Endothelial cell of umbilical vein (primary cell): ENCODE measurements around the gene XIRP2. TPM values are rescaled to one million over a fixed set of nuclear protein-coding genes. Genes with fewer than 3 reads are reported as not detected.

Experiments
- BruUV-seq: library from RNA; stranded (reverse); fragments of 400-500 nt; replicated peaks from 2 replicates; lab custom pipeline; 2021; lab: Mats Ljungman, UMichigan
- CTCF ChIA-PET: fragments of 300-600, 350-600 bp; sonication (Branson Sonifier 250); formaldehyde crosslinking; loops from one replicate; lab custom pipeline; 2021; ENCODE audit warnings: antibody characterized with exemption, inconsistent platforms; lab: Charles Lee
- POLR2A ChIA-PET: fragments of 300-600, 350-600 bp; sonication (Branson Sonifier 250); formaldehyde crosslinking; loops from one replicate; lab custom pipeline; 2021; ENCODE audit warnings: antibody characterized with exemption, inconsistent platforms; lab: Charles Lee
- DNase-seq: peaks from one replicate; pipeline ENCODE4 v3.0.0-alpha.2; 2011; ENCODE audit warnings: low read depth, low spot score
- FAIRE-seq: peaks from 2 replicates; lab custom pipeline; 2011; peaks lifted over from hg19 to GRCh38; lab: Jason Lieb, UNC
- H2AFZ ChIP-seq: 2 replicates; pipeline ENCODE4 v1.6.0; 2012; ENCODE audit warnings: low read depth, low read length, control low read depth, inconsistent platforms
- H3K27ac ChIP-seq: 2 replicates; pipeline ENCODE4 v1.5.1; 2011; ENCODE audit warnings: low read depth, mild to moderate bottlenecking, control low read depth, low read length, moderate library complexity; ENCODE audit not compliant: insufficient read depth
- H3K27me3 ChIP-seq, 2 experiments: 2 replicates each; pipeline versions ENCODE4 v1.6.0 to v1.6.1; 2011; ENCODE audit warnings: low read length in 2 of 2, mixed read lengths in 1 of 2; ENCODE audit not compliant: control insufficient read depth in 2 of 2, insufficient read depth in 2 of 2
- H3K36me3 ChIP-seq, 2 experiments: 2 replicates in 1 of 2; 3 replicates in 1 of 2; pipeline ENCODE4 v1.5.1; 2011; ENCODE audit warnings: low read length in 2 of 2, mild to moderate bottlenecking in 1 of 2, moderate library complexity in 1 of 2; ENCODE audit not compliant: control insufficient read depth in 2 of 2, insufficient read depth in 2 of 2; ENCODE audit errors: extremely low read depth in 1 of 2
- H3K4me1 ChIP-seq: 3 replicates; pipeline ENCODE4 v1.5.1; 2011; ENCODE audit warnings: mild to moderate bottlenecking, low read length; ENCODE audit not compliant: control insufficient read depth, insufficient read depth; ENCODE audit errors: extremely low read depth
- H3K4me2 ChIP-seq: 2 replicates; pipeline ENCODE4 v1.6.1; 2011; ENCODE audit warnings: low read length, control low read depth, mixed read lengths; ENCODE audit not compliant: insufficient read depth
- H3K4me3 ChIP-seq, 3 experiments: fragments of 200-600 bp in 1 of 3; sonication (generic), shearing (Covaris generic) in 1 of 3; replicated peaks in 1 of 3; 2 replicates each; pipeline ENCODE4 v1.5.1; 2011 to 2016; ENCODE audit warnings: control low read depth in 3 of 3, low read length in 3 of 3, mild to moderate bottlenecking in 2 of 3, inconsistent platforms in 1 of 3, low read depth in 1 of 3, moderate library complexity in 1 of 3; ENCODE audit not compliant: insufficient read depth in 1 of 3
- H3K79me2 ChIP-seq: 2 replicates; pipeline ENCODE4 v1.6.0; 2012; ENCODE audit warnings: low read length, inconsistent platforms; ENCODE audit not compliant: control insufficient read depth, insufficient read depth
- H3K9ac ChIP-seq: replicated peaks from 2 replicates; pipeline ENCODE3; 2011; ENCODE audit warnings: low read length, control low read depth; ENCODE audit not compliant: insufficient read depth; ENCODE audit errors: extremely low read depth
- H3K9me1 ChIP-seq: replicated peaks from 3 replicates; pipeline ENCODE4 v1.6.0; 2011; ENCODE audit warnings: mild to moderate bottlenecking, low read length; ENCODE audit not compliant: control insufficient read depth, insufficient read depth; ENCODE audit errors: extremely low read depth
- H3K9me3 ChIP-seq: replicated peaks from 2 replicates; pipeline ENCODE4 v1.5.1; 2012; ENCODE audit warnings: low read length, inconsistent platforms; ENCODE audit not compliant: control insufficient read depth, insufficient read depth
- H4K20me1 ChIP-seq: replicated peaks from 2 replicates; pipeline ENCODE3; 2011; ENCODE audit warnings: mild to moderate bottlenecking, low read length; ENCODE audit not compliant: control insufficient read depth, insufficient read depth; ENCODE audit errors: extremely low read depth
- EZH2 ChIP-seq: IDR thresholded peaks from 2 replicates; pipeline ENCODE4 v1.6.1; 2012; ENCODE audit warnings: borderline replicate concordance, low read depth, mild to moderate bottlenecking, moderate library complexity, low read length, inconsistent platforms; ENCODE audit not compliant: severe bottlenecking
- FOS ChIP-seq: IDR thresholded peaks from 2 replicates; pipeline ENCODE4 v1.6.1; 2011; ENCODE audit warnings: mild to moderate bottlenecking, low read length, moderate library complexity, borderline replicate concordance; ENCODE audit not compliant: insufficient read depth
- GATA2 ChIP-seq: IDR thresholded peaks from 2 replicates; pipeline ENCODE4 v1.7.0; 2011; ENCODE audit warnings: low read depth, mild to moderate bottlenecking, moderate library complexity, mixed read lengths, low read length; ENCODE audit not compliant: insufficient read length, insufficient read depth
- JUN ChIP-seq: IDR thresholded peaks from 2 replicates; pipeline ENCODE4 v1.6.1; 2011; ENCODE audit warnings: borderline replicate concordance, low read depth; ENCODE audit not compliant: insufficient read length, insufficient read depth
- MYC ChIP-seq: IDR thresholded peaks from one replicate; pipeline ENCODE4 v1.6.1; 2011; ENCODE audit warnings: mild to moderate bottlenecking, low read depth, low read length
- POLR2A ChIP-seq: IDR thresholded peaks from 2 replicates; pipeline ENCODE4 v1.6.1; 2012; ENCODE audit warnings: low read depth, mild to moderate bottlenecking, control low read depth, low read length
- POLR2AphosphoS5 ChIP-seq: IDR thresholded peaks from 2 replicates; pipeline ENCODE4 v1.6.1; 2012; ENCODE audit warnings: low read depth, mild to moderate bottlenecking, control low read depth, low read length, moderate library complexity; ENCODE audit not compliant: insufficient read depth
- dilution Hi-C: fragments of 300-500 bp; cut with MboI; formaldehyde crosslinking; loops from one replicate; pipeline ENCODE4 v1.15.0; 2019; ENCODE audit warnings: low sequenced_read_pairs; ENCODE audit not compliant: extremely low pct_ligation_motif_present
- intact Hi-C: fragments of 100-400 bp; cut with micrococcal nuclease; formaldehyde crosslinking; loops from one replicate; pipeline ENCODE4 v1.10.0; 2022
- polyA plus RNA-seq, 4 experiments: library from polyadenylated mRNA; depleted of rRNA in 3 of 4; stranded (reverse) in 3 of 4; unstranded in 1 of 4; fragments of >200 nt; gene quantifications; 2 replicates each; pipeline versions ENCODE4 v1.2.1 to v1.2.3, GENCODE V29; 2011 to 2012; ENCODE audit warnings: missing spikeins in 1 of 4
- total RNA-seq: library from RNA; stranded (reverse); gene quantifications from 2 replicates; pipeline ENCODE4 v1.2.3, GENCODE V29; 2021
- TF ChIP-seq, protein P1 (sequence below), 2 donors: IDR thresholded peaks; 1 replicate in 1 of 2; 2 replicates in 1 of 2; pipeline ENCODE4 v1.5.1; 2011; ENCODE audit warnings: low read length in 2 of 2, mild to moderate bottlenecking in 2 of 2, moderate library complexity in 2 of 2, control low read depth in 1 of 2, inconsistent platforms in 1 of 2, low read depth in 1 of 2; ENCODE audit not compliant: insufficient read depth in 1 of 2; ENCODE audit errors: extremely low read depth in 1 of 2
- TF ChIP-seq, protein P2 (sequence below): IDR thresholded peaks from 2 replicates; pipeline ENCODE4 v1.6.1; 2011; ENCODE audit not compliant: insufficient read depth, insufficient read length

The XIRP2 gene
- total and polyA plus RNA-seq, 2 donors (not counting 3 experiments of a cell fraction or from before 2014, with no cell fraction given): 0.08 to 0.66 TPM

DNA sequence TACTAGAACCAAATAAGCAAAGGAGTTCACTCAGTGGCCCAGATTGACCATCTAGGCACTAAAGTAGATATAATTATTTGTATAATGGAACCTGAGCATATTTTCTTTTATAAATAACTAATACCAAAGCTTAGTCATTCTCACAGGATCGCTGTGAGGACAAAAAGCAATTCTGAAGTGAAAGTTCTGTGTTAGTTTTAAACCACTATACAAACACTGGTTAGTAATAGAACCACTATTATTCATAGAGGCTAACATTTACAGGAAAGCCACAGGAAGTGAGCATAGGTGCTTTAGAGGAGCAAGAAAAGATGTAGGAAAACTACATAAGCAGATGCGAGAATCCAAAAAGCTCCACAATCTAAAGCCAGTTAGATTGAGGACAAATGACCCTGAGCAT is 364.7 kb downstream of the XIRP2 start:
- ChIA-PET CTCF (interaction anchor here (1.5 kb wide), 1 partner anchor 11 kb away, joined by 5 read pairs; no protein-coding TSS in a partner anchor), POLR2A (no interaction called here)
- Histone ChIP-seq H3K9me3 (no peaks in the 10 kb centered on the region), H4K20me1 (no peaks in the 10 kb centered on the region), H3K79me2 (no peaks in the 10 kb centered on the region), H3K4me2 (no peak overlapping the region), H3K9ac (no peak overlapping the region), H3K36me3 (no peaks in the 10 kb centered on the region), H3K4me1 (no peaks in the 10 kb centered on the region), H3K9me1 (no peaks in the 10 kb centered on the region), H3K4me3 (no peak overlapping the region), H3K27me3 (no peaks in the 10 kb centered on the region), H3K27ac (no peak overlapping the region), H2AFZ (no peak overlapping the region)
- dilution Hi-C loops: no loop called here
- intact Hi-C loops: no loop called here
- peak; percentile 1 for DNase-seq
- TF ChIP-seq JUN (no peak), EZH2 (no peak), FOS (no peak), MYC (no peak), POLR2A (no peak), GATA2 (no peak), POLR2AphosphoS5 (no peak)
- TF ChIP-seq, protein P1, sequence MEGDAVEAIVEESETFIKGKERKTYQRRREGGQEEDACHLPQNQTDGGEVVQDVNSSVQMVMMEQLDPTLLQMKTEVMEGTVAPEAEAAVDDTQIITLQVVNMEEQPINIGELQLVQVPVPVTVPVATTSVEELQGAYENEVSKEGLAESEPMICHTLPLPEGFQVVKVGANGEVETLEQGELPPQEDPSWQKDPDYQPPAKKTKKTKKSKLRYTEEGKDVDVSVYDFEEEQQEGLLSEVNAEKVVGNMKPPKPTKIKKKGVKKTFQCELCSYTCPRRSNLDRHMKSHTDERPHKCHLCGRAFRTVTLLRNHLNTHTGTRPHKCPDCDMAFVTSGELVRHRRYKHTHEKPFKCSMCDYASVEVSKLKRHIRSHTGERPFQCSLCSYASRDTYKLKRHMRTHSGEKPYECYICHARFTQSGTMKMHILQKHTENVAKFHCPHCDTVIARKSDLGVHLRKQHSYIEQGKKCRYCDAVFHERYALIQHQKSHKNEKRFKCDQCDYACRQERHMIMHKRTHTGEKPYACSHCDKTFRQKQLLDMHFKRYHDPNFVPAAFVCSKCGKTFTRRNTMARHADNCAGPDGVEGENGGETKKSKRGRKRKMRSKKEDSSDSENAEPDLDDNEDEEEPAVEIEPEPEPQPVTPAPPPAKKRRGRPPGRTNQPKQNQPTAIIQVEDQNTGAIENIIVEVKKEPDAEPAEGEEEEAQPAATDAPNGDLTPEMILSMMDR (IDR thresholded peaks at IDR 0.05; ENCODE audit: extremely low read depth in 1 of 2, insufficient read depth in 1 of 2, low read depth in 1 of 2, low read length in 2 of 2): no peak
- TF ChIP-seq, protein P2, sequence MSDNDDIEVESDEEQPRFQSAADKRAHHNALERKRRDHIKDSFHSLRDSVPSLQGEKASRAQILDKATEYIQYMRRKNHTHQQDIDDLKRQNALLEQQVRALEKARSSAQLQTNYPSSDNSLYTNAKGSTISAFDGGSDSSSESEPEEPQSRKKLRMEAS: no peak
- no peak for FAIRE-seq
- BruUV-seq: no TSS peak
